Measurements from ENCODE around the gene CLCN6. TPM values are rescaled to one million over a fixed set of nuclear protein-coding genes. Genes with fewer than 3 reads are reported as not detected.

Gene CLCN6
- total RNA-seq, result 10 to 100 TPM; 16.5 to 17.1 TPM
- polyA plus RNA-seq (ENCODE audit: insufficient read length in 2 of 2), result 10 to 100 TPM; 36.8 to 49.3 TPM
- long read RNA-seq, donor 1, full-length matches to known transcripts, result 5 of 5 reads
- long read RNA-seq, donor 1, partial matches to known transcripts, result 0 of 5 reads
- long read RNA-seq, donor 1, other reads (novel, unspliced or antisense), result 0 of 5 reads
- long read RNA-seq, donor 2, full-length matches to known transcripts, result 1 of 1 reads
- long read RNA-seq, donor 2, partial matches to known transcripts, result 0 of 1 reads
- long read RNA-seq, donor 2, other reads (novel, unspliced or antisense), result 0 of 1 reads
- long read RNA-seq, donor 3, full-length matches to known transcripts, result 1 of 1 reads
- long read RNA-seq, donor 3, partial matches to known transcripts, result 0 of 1 reads
- long read RNA-seq, donor 3, other reads (novel, unspliced or antisense), result 0 of 1 reads
- long read RNA-seq, donor 4, partial matches to known transcripts, result 6 of 6 reads
- long read RNA-seq, donor 4, other reads (novel, unspliced or antisense), result 0 of 6 reads

GRCh38 chr1:11805422-11806306, at the start of gene CLCN6, which contains the start of gene MTHFR:
Gene CLCN6 (plus strand): TSS chr1:11806191. CDS start chr1:11806263, 72 bp downstream.
Gene MTHFR (minus strand): TSS chr1:11805964. CDS start chr1:11803116, 2,848 bp downstream.
- Histone ChIP-seq H3K36me3 (ENCODE audit: control insufficient read depth, insufficient read depth, low read length) (peaks cover 29% of the 10 kb centered on the region), H3K4me1 (ENCODE audit: control insufficient read depth, insufficient read depth, low read length) (peaks cover 34% of the 10 kb centered on the region), H3K9me3 (ENCODE audit: control insufficient read depth, insufficient read depth, low read length) (no peaks in the 10 kb centered on the region), H3K27ac (ENCODE audit: low read depth, low read length) (peak within 1 kb of the TSS; percentile 95), H3K27me3 (ENCODE audit: control insufficient read depth, insufficient read depth, low read length) (no peaks in the 10 kb centered on the region), H3K4me3 (ENCODE audit: low read depth, low read length) (peak within 1 kb of the TSS; percentile 94)
- under 1% methylated on average over 72 of the region's 72 CpGs for WGBS (ENCODE audit: insufficient coverage)
- peak; percentile 93 to 100 (median 98) for DNase-seq (ENCODE audit: low read depth in 4 of 6, low spot score in 6 of 6)

GRCh38 chr1:11757047-11757446, 48.9 kb upstream of the CLCN6 start:
- peaks cover 9% of the 10 kb centered on the region for H3K4me1 ChIP-seq (ENCODE audit: control insufficient read depth, insufficient read depth, low read length)
- no peaks in the 10 kb centered on the region for H3K36me3 ChIP-seq (ENCODE audit: control insufficient read depth, insufficient read depth, low read length)
- no peak for DNase-seq (ENCODE audit: low read depth in 4 of 6, low spot score in 6 of 6)
- no CpG with 5 or more reads among the region's 1 CpG for WGBS (ENCODE audit: insufficient coverage)
- H3K4me3 ChIP-seq (ENCODE audit: low read depth, low read length), result no peak overlapping the region
- H3K9me3 ChIP-seq (ENCODE audit: control insufficient read depth, insufficient read depth, low read length), result no peaks in the 10 kb centered on the region
- no peak overlapping the region for H3K27ac ChIP-seq (ENCODE audit: low read depth, low read length)
- H3K27me3 ChIP-seq (ENCODE audit: control insufficient read depth, insufficient read depth, low read length), result peaks cover 7% of the 10 kb centered on the region

- no peak overlapping the region for H3K4me3 ChIP-seq (ENCODE audit: low read depth, low read length)
- 88% methylated on average over 3 of the region's 4 CpGs for WGBS (ENCODE audit: insufficient coverage)
Measured at GRCh38 chr1:11759791-11760190, 46.2 kb upstream of the CLCN6 start.

GRCh38 chr1:11761285-11761684, 44.7 kb upstream of the CLCN6 start:
- Histone ChIP-seq H3K27ac (ENCODE audit: low read depth, low read length) (no peak overlapping the region), H3K36me3 (ENCODE audit: control insufficient read depth, insufficient read depth, low read length) (no peaks in the 10 kb centered on the region), H3K4me1 (ENCODE audit: control insufficient read depth, insufficient read depth, low read length) (peaks cover 6% of the 10 kb centered on the region), H3K4me3 (ENCODE audit: low read depth, low read length) (no peak overlapping the region), H3K27me3 (ENCODE audit: control insufficient read depth, insufficient read depth, low read length) (peaks cover 12% of the 10 kb centered on the region), H3K9me3 (ENCODE audit: control insufficient read depth, insufficient read depth, low read length) (no peaks in the 10 kb centered on the region)
- DNase-seq (ENCODE audit: low read depth in 4 of 6, low spot score in 6 of 6), result no peak
- 91% methylated on average over 6 of the region's 6 CpGs for WGBS (ENCODE audit: insufficient coverage)

More at GRCh38 chr1:11759791-11760190, 46.2 kb upstream of the CLCN6 start:
- Histone ChIP-seq H3K4me1 (ENCODE audit: control insufficient read depth, insufficient read depth, low read length) (peaks cover 6% of the 10 kb centered on the region), H3K27ac (ENCODE audit: low read depth, low read length) (no peak overlapping the region), H3K36me3 (ENCODE audit: control insufficient read depth, insufficient read depth, low read length) (no peaks in the 10 kb centered on the region), H3K27me3 (ENCODE audit: control insufficient read depth, insufficient read depth, low read length) (peaks cover 12% of the 10 kb centered on the region), H3K9me3 (ENCODE audit: control insufficient read depth, insufficient read depth, low read length) (no peaks in the 10 kb centered on the region)
- no peak for DNase-seq (ENCODE audit: low read depth in 4 of 6, low spot score in 6 of 6)

- H3K36me3 ChIP-seq (ENCODE audit: control insufficient read depth, insufficient read depth, low read length), result no peaks in the 10 kb centered on the region
- no peak within 1 kb of the TSS for H3K4me3 ChIP-seq (ENCODE audit: low read depth, low read length)
- peaks cover 6% of the 10 kb centered on the region for H3K4me1 ChIP-seq (ENCODE audit: control insufficient read depth, insufficient read depth, low read length)
- no peak within 1 kb of the TSS for H3K27ac ChIP-seq (ENCODE audit: low read depth, low read length)
- no peak for DNase-seq (ENCODE audit: low read depth in 4 of 6, low spot score in 6 of 6)
- no peaks in the 10 kb centered on the region for H3K9me3 ChIP-seq (ENCODE audit: control insufficient read depth, insufficient read depth, low read length)
- H3K27me3 ChIP-seq (ENCODE audit: control insufficient read depth, insufficient read depth, low read length), result peaks cover 12% of the 10 kb centered on the region
- 6% methylated on average over 29 of the region's 29 CpGs for WGBS (ENCODE audit: insufficient coverage)
Measured at GRCh38 chr1:11761988-11762406, 44.0 kb upstream of the CLCN6 start, which contains the start of gene C1orf167. Gene C1orf167 (plus strand): TSS chr1:11762193. CDS start chr1:11764401, 2,208 bp downstream.

GRCh38 chr1:11764115-11764514, 41.9 kb upstream of the CLCN6 start:
- 78% methylated on average over 3 of the region's 3 CpGs for whole genome bisulfite sequencing (ENCODE audit: insufficient coverage)
- peaks cover 12% of the 10 kb centered on the region for H3K27me3 ChIP-seq (ENCODE audit: control insufficient read depth, insufficient read depth, low read length)

GRCh38 chr1:11764519-11764918, 41.5 kb upstream of the CLCN6 start:
- no peak overlapping the region for H3K4me3 ChIP-seq (ENCODE audit: low read depth, low read length)
- H3K4me1 ChIP-seq (ENCODE audit: control insufficient read depth, insufficient read depth, low read length), result peaks cover 6% of the 10 kb centered on the region
- peaks cover 12% of the 10 kb centered on the region for H3K27me3 ChIP-seq (ENCODE audit: control insufficient read depth, insufficient read depth, low read length)
- no peaks in the 10 kb centered on the region for H3K9me3 ChIP-seq (ENCODE audit: control insufficient read depth, insufficient read depth, low read length)
- DNase-seq (ENCODE audit: low read depth in 4 of 6, low spot score in 6 of 6), result no peak
- no peaks in the 10 kb centered on the region for H3K36me3 ChIP-seq (ENCODE audit: control insufficient read depth, insufficient read depth, low read length)
- H3K27ac ChIP-seq (ENCODE audit: low read depth, low read length), result no peak overlapping the region
- WGBS (ENCODE audit: insufficient coverage), result 71% methylated on average over 7 of the region's 7 CpGs

More at GRCh38 chr1:11764115-11764514, 41.9 kb upstream of the CLCN6 start:
- no peak for DNase-seq (ENCODE audit: low read depth in 4 of 6, low spot score in 6 of 6)
- no peak overlapping the region for H3K4me3 ChIP-seq (ENCODE audit: low read depth, low read length)
- H3K27ac ChIP-seq (ENCODE audit: low read depth, low read length), result no peak overlapping the region
- H3K9me3 ChIP-seq (ENCODE audit: control insufficient read depth, insufficient read depth, low read length), result no peaks in the 10 kb centered on the region
- H3K4me1 ChIP-seq (ENCODE audit: control insufficient read depth, insufficient read depth, low read length), result peaks cover 6% of the 10 kb centered on the region
- no peaks in the 10 kb centered on the region for H3K36me3 ChIP-seq (ENCODE audit: control insufficient read depth, insufficient read depth, low read length)

GRCh38 chr1:11765661-11766428, 40.1 kb upstream of the CLCN6 start:
- H3K9me3 ChIP-seq (ENCODE audit: control insufficient read depth, insufficient read depth, low read length), result no peaks in the 10 kb centered on the region
- no peaks in the 10 kb centered on the region for H3K36me3 ChIP-seq (ENCODE audit: control insufficient read depth, insufficient read depth, low read length)
- WGBS (ENCODE audit: insufficient coverage), result 83% methylated on average over 17 of the region's 19 CpGs
- peaks cover 12% of the 10 kb centered on the region for H3K27me3 ChIP-seq (ENCODE audit: control insufficient read depth, insufficient read depth, low read length)
- DNase-seq (ENCODE audit: low read depth in 4 of 6, low spot score in 6 of 6), result no peak
- peaks cover 6% of the 10 kb centered on the region for H3K4me1 ChIP-seq (ENCODE audit: control insufficient read depth, insufficient read depth, low read length)
- no peak overlapping the region for H3K4me3 ChIP-seq (ENCODE audit: low read depth, low read length)
- no peak overlapping the region for H3K27ac ChIP-seq (ENCODE audit: low read depth, low read length)

GRCh38 chr1:11766429-11766776, 39.6 kb upstream of the CLCN6 start:
- Histone ChIP-seq H3K4me1 (ENCODE audit: control insufficient read depth, insufficient read depth, low read length) (peaks cover 6% of the 10 kb centered on the region), H3K27me3 (ENCODE audit: control insufficient read depth, insufficient read depth, low read length) (peaks cover 12% of the 10 kb centered on the region), H3K27ac (ENCODE audit: low read depth, low read length) (no peak overlapping the region), H3K9me3 (ENCODE audit: control insufficient read depth, insufficient read depth, low read length) (no peaks in the 10 kb centered on the region), H3K4me3 (ENCODE audit: low read depth, low read length) (no peak overlapping the region), H3K36me3 (ENCODE audit: control insufficient read depth, insufficient read depth, low read length) (no peaks in the 10 kb centered on the region)
- 69% methylated on average over 14 of the region's 14 CpGs for WGBS (ENCODE audit: insufficient coverage)
- no peak for DNase-seq (ENCODE audit: low read depth in 4 of 6, low spot score in 6 of 6)

Measured in spinal cord (tissue), 10 donors.